ENCODE data around the gene KLHL29.

DNA sequence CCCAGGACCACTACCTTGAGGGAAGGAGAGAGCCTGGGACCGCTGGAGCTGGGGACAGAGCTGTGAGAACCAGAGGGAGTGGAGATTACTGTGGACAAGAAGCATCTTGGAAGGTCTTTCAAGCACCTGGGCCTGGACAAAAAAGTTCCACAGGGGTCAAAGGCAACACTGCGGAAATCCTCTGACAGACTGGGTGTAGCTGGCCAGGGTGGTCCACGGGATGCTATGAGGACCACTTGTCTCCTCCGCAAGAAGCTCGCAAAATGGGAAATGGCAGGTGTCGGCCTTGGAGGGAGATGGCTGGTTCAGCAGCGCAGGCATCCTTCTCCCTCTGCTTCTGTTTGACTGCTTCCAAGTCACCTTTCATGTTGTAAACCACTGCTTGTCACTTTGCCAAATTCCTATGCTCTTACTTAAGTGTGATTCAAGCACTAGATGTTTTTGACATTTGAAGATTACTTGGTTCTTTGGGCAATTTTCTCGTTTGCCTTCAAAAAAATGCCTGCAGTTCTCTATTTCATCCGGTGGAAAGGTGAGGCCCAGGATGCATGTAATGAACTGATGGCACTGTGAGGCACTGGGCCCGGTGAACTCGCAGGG lies 27.7 kb downstream of the KLHL29 start:
- TF ChIP-seq JUND (IDR thresholded peaks at IDR 0.05), result no peak
- TF ChIP-seq, protein P1, sequence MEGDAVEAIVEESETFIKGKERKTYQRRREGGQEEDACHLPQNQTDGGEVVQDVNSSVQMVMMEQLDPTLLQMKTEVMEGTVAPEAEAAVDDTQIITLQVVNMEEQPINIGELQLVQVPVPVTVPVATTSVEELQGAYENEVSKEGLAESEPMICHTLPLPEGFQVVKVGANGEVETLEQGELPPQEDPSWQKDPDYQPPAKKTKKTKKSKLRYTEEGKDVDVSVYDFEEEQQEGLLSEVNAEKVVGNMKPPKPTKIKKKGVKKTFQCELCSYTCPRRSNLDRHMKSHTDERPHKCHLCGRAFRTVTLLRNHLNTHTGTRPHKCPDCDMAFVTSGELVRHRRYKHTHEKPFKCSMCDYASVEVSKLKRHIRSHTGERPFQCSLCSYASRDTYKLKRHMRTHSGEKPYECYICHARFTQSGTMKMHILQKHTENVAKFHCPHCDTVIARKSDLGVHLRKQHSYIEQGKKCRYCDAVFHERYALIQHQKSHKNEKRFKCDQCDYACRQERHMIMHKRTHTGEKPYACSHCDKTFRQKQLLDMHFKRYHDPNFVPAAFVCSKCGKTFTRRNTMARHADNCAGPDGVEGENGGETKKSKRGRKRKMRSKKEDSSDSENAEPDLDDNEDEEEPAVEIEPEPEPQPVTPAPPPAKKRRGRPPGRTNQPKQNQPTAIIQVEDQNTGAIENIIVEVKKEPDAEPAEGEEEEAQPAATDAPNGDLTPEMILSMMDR (IDR thresholded peaks at IDR 0.05; ENCODE audit: low read depth, low read length, missing input control), result no peak
- no peak for TF ChIP-seq EGR1 (IDR thresholded peaks at IDR 0.05; ENCODE audit: low read depth in 2 of 2)
- no peak for TF ChIP-seq TAF1 (conservative IDR thresholded peaks at IDR 0.05)
- TF ChIP-seq, protein P2, sequence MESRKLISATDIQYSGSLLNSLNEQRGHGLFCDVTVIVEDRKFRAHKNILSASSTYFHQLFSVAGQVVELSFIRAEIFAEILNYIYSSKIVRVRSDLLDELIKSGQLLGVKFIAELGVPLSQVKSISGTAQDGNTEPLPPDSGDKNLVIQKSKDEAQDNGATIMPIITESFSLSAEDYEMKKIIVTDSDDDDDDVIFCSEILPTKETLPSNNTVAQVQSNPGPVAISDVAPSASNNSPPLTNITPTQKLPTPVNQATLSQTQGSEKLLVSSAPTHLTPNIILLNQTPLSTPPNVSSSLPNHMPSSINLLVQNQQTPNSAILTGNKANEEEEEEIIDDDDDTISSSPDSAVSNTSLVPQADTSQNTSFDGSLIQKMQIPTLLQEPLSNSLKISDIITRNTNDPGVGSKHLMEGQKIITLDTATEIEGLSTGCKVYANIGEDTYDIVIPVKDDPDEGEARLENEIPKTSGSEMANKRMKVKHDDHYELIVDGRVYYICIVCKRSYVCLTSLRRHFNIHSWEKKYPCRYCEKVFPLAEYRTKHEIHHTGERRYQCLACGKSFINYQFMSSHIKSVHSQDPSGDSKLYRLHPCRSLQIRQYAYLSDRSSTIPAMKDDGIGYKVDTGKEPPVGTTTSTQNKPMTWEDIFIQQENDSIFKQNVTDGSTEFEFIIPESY (IDR thresholded peaks at IDR 0.05), result no peak
- TF ChIP-seq, protein P3, sequence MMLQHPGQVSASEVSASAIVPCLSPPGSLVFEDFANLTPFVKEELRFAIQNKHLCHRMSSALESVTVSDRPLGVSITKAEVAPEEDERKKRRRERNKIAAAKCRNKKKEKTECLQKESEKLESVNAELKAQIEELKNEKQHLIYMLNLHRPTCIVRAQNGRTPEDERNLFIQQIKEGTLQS (IDR thresholded peaks at IDR 0.05), result no peak
- TF ChIP-seq SP1 (IDR thresholded peaks at IDR 0.05), result no peak
- TF ChIP-seq GABPA (IDR thresholded peaks at IDR 0.05 in 1 of 2, conservative IDR thresholded peaks at IDR 0.05 in 1 of 2), result no peak
- TF ChIP-seq RAD21 (IDR thresholded peaks at IDR 0.05), result no peak
- TF ChIP-seq, protein P4, sequence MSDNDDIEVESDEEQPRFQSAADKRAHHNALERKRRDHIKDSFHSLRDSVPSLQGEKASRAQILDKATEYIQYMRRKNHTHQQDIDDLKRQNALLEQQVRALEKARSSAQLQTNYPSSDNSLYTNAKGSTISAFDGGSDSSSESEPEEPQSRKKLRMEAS (IDR thresholded peaks at IDR 0.05), result no peak

Data from liver (tissue), 3 donors.